ENCODE results near the gene FBXO15. TPM values are rescaled to one million over a fixed set of nuclear protein-coding genes. Genes with fewer than 3 reads are reported as not detected.

FBXO15 gene
- total RNA-seq, 6 donors from 2014 or later, result 0.83 to 11.9 (median 2.6) TPM

GRCh38 chr18:74154716-74155115 is 7.1 kb upstream of the FBXO15 start:
- Histone ChIP-seq H3K4me1 (peaks cover 6 to 8% (median 7%) of the 10 kb centered on the region in 4 donors), H3K36me3 (peaks cover 0 to 55% (median 24%) of the 10 kb centered on the region in 4 donors), H3K4me3 (no peak overlapping the region), H3K27ac (no peak overlapping the region), H3K9me3 (no peaks in the 10 kb centered on the region), H3K27me3 (no peaks in the 10 kb centered on the region)
- ATAC-seq (ENCODE audit: low FRiP score in 2 of 2) (no peak), DNase-seq (no peak)
- WGBS, 2 donors, result 89 to 92% methylated on average over 4 of the region's 4 CpGs
- TF ChIP-seq CTCF (IDR thresholded peaks at IDR 0.05), result no peak
- no peak for TF ChIP-seq EP300 (IDR thresholded peaks at IDR 0.05)
- no peak for TF ChIP-seq POLR2AphosphoS5 (IDR thresholded peaks at IDR 0.05)
- no peak for TF ChIP-seq POLR2A (IDR thresholded peaks at IDR 0.05)

DNA sequence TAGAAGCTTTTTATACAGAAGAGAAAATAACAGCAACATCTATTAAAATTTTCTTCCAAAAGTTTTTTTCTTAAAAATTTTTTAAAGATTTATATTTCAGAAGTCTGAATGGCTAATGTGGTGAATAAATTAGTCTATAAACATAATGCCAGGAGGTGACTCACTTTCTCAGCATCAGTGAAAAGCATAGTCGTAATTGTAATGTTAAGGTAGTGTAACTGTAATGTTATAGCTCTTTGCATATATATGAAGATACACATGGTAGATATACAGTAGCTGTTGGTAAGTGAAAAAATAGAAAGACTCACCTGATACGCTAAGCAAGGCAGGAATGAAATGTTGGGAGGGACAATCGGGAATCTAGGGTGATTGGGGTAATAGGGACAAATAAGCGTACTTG is 6.2 kb upstream of the FBXO15 start:
- peaks cover 0 to 45% (median 19%) of the 10 kb centered on the region in 4 donors for H3K36me3 ChIP-seq
- 94 to 97% methylated on average over 4 of the region's 4 CpGs for WGBS, 2 donors
- H3K4me3 ChIP-seq, result no peak overlapping the region
- H3K9me3 ChIP-seq, result no peaks in the 10 kb centered on the region
- no peaks in the 10 kb centered on the region for H3K27me3 ChIP-seq
- TF ChIP-seq EP300 (IDR thresholded peaks at IDR 0.05) (no peak), POLR2AphosphoS5 (IDR thresholded peaks at IDR 0.05) (no peak), CTCF (IDR thresholded peaks at IDR 0.05) (no peak), POLR2A (IDR thresholded peaks at IDR 0.05) (no peak)
- H3K4me1 ChIP-seq, result peaks cover 14 to 17% (median 15%) of the 10 kb centered on the region in 4 donors
- ATAC-seq (ENCODE audit: low FRiP score in 2 of 2), result no peak
- DNase-seq, result no peak
- H3K27ac ChIP-seq, result no peak overlapping the region

DNA sequence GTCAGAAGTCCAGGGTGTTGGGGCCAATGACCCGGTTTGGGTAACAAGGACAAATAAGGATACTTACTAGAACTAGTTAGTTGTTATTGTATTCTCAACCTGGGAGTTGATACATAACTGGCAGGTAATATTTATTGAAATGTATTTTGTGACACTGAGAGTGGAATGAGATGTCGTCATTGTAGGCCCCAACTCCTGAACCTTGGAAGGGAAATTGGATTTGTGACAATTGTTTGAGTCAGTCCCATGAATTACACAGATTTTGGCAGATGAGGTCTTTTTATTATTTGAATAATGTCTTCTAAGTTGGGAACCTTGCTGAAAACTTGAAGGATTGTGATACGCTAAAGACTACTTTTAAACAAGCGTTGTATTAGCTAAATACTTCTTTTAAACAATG is 5.7 kb upstream of the FBXO15 start:
- Histone ChIP-seq H3K27ac (no peak overlapping the region), H3K4me1 (peaks cover 14 to 20% (median 15%) of the 10 kb centered on the region in 4 donors), H3K27me3 (no peaks in the 10 kb centered on the region), H3K9me3 (no peaks in the 10 kb centered on the region), H3K36me3 (peaks cover 0 to 41% (median 15%) of the 10 kb centered on the region in 4 donors), H3K4me3 (no peak overlapping the region)
- DNase-seq (no peak), ATAC-seq (ENCODE audit: low FRiP score in 2 of 2) (no peak)
- WGBS, 2 donors, result 82 to 89% methylated on average over 4 of the region's 4 CpGs
- TF ChIP-seq CTCF (IDR thresholded peaks at IDR 0.05) (no peak), EP300 (IDR thresholded peaks at IDR 0.05) (no peak), POLR2AphosphoS5 (IDR thresholded peaks at IDR 0.05) (no peak), POLR2A (IDR thresholded peaks at IDR 0.05) (no peak)

DNA sequence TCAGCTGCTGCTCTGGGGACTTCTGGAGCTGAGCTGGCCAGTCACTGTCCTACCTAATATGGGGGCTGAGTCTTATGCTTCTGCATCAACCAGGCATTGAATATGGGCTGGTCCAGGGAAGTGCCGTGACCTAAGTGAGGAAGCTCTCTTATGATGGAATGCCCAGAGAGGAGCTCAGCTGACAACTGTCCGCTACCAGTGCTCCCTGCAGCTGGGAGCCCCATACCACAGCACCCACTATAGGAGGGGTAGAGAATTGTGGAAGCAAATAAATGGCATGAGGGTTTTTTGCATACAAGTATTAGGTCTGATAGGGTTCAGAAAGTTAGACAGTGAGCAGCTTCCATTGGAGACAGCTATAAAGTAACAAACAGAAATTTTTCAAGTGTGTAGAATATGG is 5.2 kb upstream of the FBXO15 start:
- Histone ChIP-seq H3K4me3 (no peak overlapping the region), H3K9me3 (no peaks in the 10 kb centered on the region), H3K27me3 (no peaks in the 10 kb centered on the region), H3K27ac (no peak overlapping the region), H3K36me3 (peaks cover 0 to 36% (median 13%) of the 10 kb centered on the region in 4 donors), H3K4me1 (peaks cover 14 to 20% (median 15%) of the 10 kb centered on the region in 4 donors)
- TF ChIP-seq CTCF (IDR thresholded peaks at IDR 0.05) (no peak), EP300 (IDR thresholded peaks at IDR 0.05) (no peak), POLR2AphosphoS5 (IDR thresholded peaks at IDR 0.05) (no peak), POLR2A (IDR thresholded peaks at IDR 0.05) (no peak)
- DNase-seq, result no peak
- no peak for ATAC-seq (ENCODE audit: low FRiP score in 2 of 2)
- WGBS, 2 donors, result 86 to 88% methylated on average over 2 of the region's 2 CpGs

DNA sequence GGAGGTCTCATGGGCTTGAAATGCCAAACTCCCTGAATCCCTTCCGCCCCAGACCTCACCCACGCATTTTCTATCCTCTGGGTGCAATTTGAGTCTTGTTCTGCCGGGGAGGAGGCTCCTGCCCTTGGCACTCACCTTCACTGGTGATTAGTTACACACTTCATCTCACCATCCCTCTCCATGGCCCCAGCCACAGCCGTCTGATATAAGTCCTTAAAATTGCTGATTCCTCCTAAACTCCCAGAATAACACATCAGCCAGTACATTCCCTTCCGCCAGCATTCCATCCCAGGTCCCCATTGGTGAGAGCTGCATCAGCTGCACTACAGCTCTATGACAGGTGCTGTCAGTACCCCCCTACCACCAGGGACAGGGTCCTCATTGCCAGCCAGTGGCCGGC is 4.6 kb upstream of the FBXO15 start:
- H3K9me3 ChIP-seq, result no peaks in the 10 kb centered on the region
- H3K36me3 ChIP-seq, result peaks cover 0 to 30% (median 13%) of the 10 kb centered on the region in 4 donors
- no peak overlapping the region for H3K4me3 ChIP-seq
- no peaks in the 10 kb centered on the region for H3K27me3 ChIP-seq
- 87 to 90% methylated on average over 6 of the region's 6 CpGs for WGBS, 2 donors
- DNase-seq (no peak), ATAC-seq (ENCODE audit: low FRiP score in 2 of 2) (no peak)
- TF ChIP-seq EP300 (IDR thresholded peaks at IDR 0.05) (no peak), POLR2A (IDR thresholded peaks at IDR 0.05) (no peak), CTCF (IDR thresholded peaks at IDR 0.05) (no peak), POLR2AphosphoS5 (IDR thresholded peaks at IDR 0.05) (no peak)
- no peak overlapping the region for H3K27ac ChIP-seq
- H3K4me1 ChIP-seq, result peaks cover 16 to 24% (median 17%) of the 10 kb centered on the region in 4 donors
